ENCODE measurements around the gene SRA1.
"Not testable (repeated sequence)": the region's sequence is repeated elsewhere in the genome, so short reads cannot be mapped to it uniquely, and the experiment has no call there.

The SRA1 gene

DNA sequence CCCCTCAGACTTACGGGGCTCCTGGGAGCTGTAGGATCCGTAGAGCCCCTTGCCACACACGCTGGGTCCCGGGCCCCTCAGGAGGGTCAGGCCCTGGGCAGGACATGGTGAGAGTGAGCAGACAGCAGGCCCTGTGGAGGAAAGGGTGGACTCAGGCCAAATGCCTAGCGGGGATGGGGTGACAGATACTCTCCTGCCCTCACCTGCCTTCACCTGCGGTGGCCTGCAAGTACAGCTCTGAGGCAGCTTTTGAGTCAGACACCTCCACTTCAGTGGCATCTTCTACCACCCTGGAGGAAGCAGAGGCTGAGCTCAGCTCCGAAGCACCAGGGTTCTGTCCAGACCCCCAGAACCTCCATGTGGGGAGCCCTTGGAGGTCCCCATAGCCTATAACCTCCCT lies 33.6 kb upstream of the SRA1 start:
- no peak overlapping the region for H3K27ac ChIP-seq (ENCODE audit: low read depth, low read length, poor library complexity, severe bottlenecking)
- H3K4me3 ChIP-seq (ENCODE audit: low read depth, low read length, poor library complexity, severe bottlenecking): no peak overlapping the region
- TF ChIP-seq, protein P1, sequence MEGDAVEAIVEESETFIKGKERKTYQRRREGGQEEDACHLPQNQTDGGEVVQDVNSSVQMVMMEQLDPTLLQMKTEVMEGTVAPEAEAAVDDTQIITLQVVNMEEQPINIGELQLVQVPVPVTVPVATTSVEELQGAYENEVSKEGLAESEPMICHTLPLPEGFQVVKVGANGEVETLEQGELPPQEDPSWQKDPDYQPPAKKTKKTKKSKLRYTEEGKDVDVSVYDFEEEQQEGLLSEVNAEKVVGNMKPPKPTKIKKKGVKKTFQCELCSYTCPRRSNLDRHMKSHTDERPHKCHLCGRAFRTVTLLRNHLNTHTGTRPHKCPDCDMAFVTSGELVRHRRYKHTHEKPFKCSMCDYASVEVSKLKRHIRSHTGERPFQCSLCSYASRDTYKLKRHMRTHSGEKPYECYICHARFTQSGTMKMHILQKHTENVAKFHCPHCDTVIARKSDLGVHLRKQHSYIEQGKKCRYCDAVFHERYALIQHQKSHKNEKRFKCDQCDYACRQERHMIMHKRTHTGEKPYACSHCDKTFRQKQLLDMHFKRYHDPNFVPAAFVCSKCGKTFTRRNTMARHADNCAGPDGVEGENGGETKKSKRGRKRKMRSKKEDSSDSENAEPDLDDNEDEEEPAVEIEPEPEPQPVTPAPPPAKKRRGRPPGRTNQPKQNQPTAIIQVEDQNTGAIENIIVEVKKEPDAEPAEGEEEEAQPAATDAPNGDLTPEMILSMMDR (IDR thresholded peaks at IDR 0.05; ENCODE audit: low read length): no peak
- no peak for TF ChIP-seq EZH2 (IDR thresholded peaks at IDR 0.05; ENCODE audit: borderline replicate concordance, low read length)
- no peaks in the 10 kb centered on the region for H4K20me1 ChIP-seq (ENCODE audit: insufficient read depth, low read length)
- H2AFZ ChIP-seq (ENCODE audit: low read length): no peak overlapping the region
- no peaks in the 10 kb centered on the region for H3K9me2 ChIP-seq (ENCODE audit: low read depth, low read length)
- H3F3A ChIP-seq (ENCODE audit: insufficient read depth, low read length): no peaks in the 10 kb centered on the region
- no peak overlapping the region for H3K9ac ChIP-seq (ENCODE audit: low read length)
- H3K27me3 ChIP-seq (ENCODE audit: insufficient read depth, low read length): no peaks in the 10 kb centered on the region
- H3K36me3 ChIP-seq (ENCODE audit: insufficient read depth, low read length): no peaks in the 10 kb centered on the region
- no peaks in the 10 kb centered on the region for H3K79me2 ChIP-seq (ENCODE audit: insufficient read depth, low read length)
- H3K9me3 ChIP-seq (ENCODE audit: low read length): no peaks in the 10 kb centered on the region
- no peaks in the 10 kb centered on the region for H3K4me1 ChIP-seq (ENCODE audit: insufficient read depth, low read length, severe bottlenecking)
- no peak overlapping the region for H3K4me2 ChIP-seq (ENCODE audit: low read length)

DNA sequence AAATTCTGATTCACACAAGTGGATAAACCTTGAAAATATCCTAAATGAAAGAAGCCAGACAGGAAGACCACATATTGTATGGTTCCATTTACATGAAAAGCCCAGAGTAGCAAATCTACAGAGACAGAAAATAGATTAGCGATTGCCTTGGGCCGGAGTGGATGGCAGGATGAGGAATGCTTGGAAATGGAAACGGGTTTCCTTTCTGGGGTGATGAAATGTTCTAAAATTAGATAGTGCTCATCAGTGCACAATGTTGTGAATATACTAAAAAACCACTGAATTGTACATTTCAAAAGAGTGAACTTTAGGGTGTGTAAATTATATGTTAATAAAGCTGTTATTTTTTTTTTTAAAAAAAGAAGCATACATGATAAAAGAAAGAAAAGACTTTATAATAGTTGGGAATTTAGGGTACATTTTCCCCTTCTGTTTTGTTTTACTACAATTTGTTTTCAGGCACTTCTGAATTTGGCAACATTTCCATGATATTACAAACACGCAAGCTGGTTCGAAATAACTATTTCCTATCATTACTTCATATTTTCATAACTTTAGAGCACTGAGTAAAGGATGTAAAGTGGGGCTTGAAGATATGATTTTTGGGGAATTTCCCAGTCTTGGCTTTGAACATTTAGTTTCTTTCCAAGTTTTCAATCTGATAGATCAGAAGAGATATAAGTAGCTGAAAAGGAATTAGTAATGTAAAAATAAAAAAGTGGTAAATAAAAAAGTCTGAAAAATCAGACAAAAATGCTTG lies 31.2 kb upstream of the SRA1 start:
- no peak overlapping the region for H3K4me2 ChIP-seq (ENCODE audit: low read length)
- H3K79me2 ChIP-seq (ENCODE audit: insufficient read depth, low read length): no peaks in the 10 kb centered on the region
- no peak overlapping the region for H3K27ac ChIP-seq (ENCODE audit: low read depth, low read length, poor library complexity, severe bottlenecking)
- no peak overlapping the region for H3K9ac ChIP-seq (ENCODE audit: low read length)
- H4K20me1 ChIP-seq (ENCODE audit: insufficient read depth, low read length): no peaks in the 10 kb centered on the region
- no peak overlapping the region for H2AFZ ChIP-seq (ENCODE audit: low read length)
- H3K36me3 ChIP-seq (ENCODE audit: insufficient read depth, low read length): no peaks in the 10 kb centered on the region
- no peaks in the 10 kb centered on the region for H3K4me1 ChIP-seq (ENCODE audit: insufficient read depth, low read length, severe bottlenecking)
- H3K9me3 ChIP-seq (ENCODE audit: low read length): no peaks in the 10 kb centered on the region
- H3F3A ChIP-seq (ENCODE audit: insufficient read depth, low read length): no peaks in the 10 kb centered on the region
- no peak overlapping the region for H3K4me3 ChIP-seq (ENCODE audit: low read depth, low read length, poor library complexity, severe bottlenecking)
- H3K27me3 ChIP-seq (ENCODE audit: insufficient read depth, low read length): no peaks in the 10 kb centered on the region
- H3K9me2 ChIP-seq (ENCODE audit: low read depth, low read length): no peaks in the 10 kb centered on the region
- TF ChIP-seq, protein P1 (IDR thresholded peaks at IDR 0.05; ENCODE audit: low read length): no peak
- TF ChIP-seq EZH2 (IDR thresholded peaks at IDR 0.05; ENCODE audit: borderline replicate concordance, low read length): no peak

DNA sequence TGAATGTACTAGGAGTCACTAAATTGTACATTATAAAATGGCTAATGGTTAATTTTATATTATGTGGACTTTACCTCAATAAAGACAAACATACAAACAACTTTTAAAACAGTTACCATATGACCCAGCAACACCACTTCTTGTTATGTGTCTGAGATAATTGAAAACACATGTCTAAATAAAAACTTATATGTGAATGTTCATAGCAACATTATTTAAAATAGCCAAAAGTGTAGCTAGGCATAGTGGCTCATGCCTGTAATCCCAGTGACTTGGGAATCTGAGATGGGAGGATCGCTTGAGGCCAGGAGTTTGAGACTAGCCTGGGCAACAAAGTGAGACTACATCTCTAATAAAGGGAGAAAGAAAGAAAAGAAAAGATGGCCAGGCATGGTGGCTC lies 30.2 kb upstream of the SRA1 start:
- Histone ChIP-seq H3K79me2 (ENCODE audit: insufficient read depth, low read length) (no peaks in the 10 kb centered on the region), H4K20me1 (ENCODE audit: insufficient read depth, low read length) (no peaks in the 10 kb centered on the region), H3K9me2 (ENCODE audit: low read depth, low read length) (no peaks in the 10 kb centered on the region), H3K4me2 (ENCODE audit: low read length) (no peak overlapping the region), H3K27ac (ENCODE audit: low read depth, low read length, poor library complexity, severe bottlenecking) (no peak overlapping the region), H3K4me3 (ENCODE audit: low read depth, low read length, poor library complexity, severe bottlenecking) (no peak overlapping the region), H3K4me1 (ENCODE audit: insufficient read depth, low read length, severe bottlenecking) (no peaks in the 10 kb centered on the region), H3K9me3 (ENCODE audit: low read length) (no peaks in the 10 kb centered on the region), H3F3A (ENCODE audit: insufficient read depth, low read length) (no peaks in the 10 kb centered on the region), H3K27me3 (ENCODE audit: insufficient read depth, low read length) (no peaks in the 10 kb centered on the region), H3K9ac (ENCODE audit: low read length) (no peak overlapping the region), H3K36me3 (ENCODE audit: insufficient read depth, low read length) (no peaks in the 10 kb centered on the region), H2AFZ (ENCODE audit: low read length) (no peak overlapping the region)
- TF ChIP-seq, protein P1 (IDR thresholded peaks at IDR 0.05; ENCODE audit: low read length): no peak
- TF ChIP-seq EZH2 (IDR thresholded peaks at IDR 0.05; ENCODE audit: borderline replicate concordance, low read length): no peak

DNA sequence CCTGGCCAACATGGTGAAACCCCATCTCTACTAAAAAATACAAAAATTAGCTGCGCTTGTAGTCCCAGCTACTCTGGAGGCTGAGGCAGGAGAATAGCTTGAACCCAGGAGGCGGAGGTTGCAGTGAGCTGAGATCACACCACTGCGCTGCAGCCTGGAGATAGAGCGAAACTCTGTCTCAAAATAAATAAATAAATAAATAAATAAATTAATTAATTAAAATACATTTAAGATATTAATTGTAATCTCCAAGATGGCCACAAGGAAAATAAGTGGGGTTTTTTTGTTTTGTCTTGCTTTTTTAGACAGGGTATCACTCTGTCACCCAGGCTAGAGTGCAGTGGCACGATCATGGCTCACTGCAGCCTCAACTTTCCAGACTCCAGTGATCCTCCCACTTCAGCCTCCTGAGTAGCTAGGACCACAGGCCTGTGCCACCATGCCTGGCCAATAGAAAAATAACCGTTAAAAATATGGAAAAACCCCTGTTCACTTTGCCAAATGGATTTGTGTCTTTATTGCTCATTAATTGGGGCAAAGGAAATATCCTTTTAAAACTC lies 22.0 kb upstream of the SRA1 start:
- H2AFZ ChIP-seq (ENCODE audit: low read length); H3K36me3 ChIP-seq (ENCODE audit: insufficient read depth, low read length); H3K9ac ChIP-seq (ENCODE audit: low read length); H3F3A ChIP-seq (ENCODE audit: insufficient read depth, low read length); H3K4me2 ChIP-seq (ENCODE audit: low read length); H4K20me1 ChIP-seq (ENCODE audit: insufficient read depth, low read length); H3K4me1 ChIP-seq (ENCODE audit: insufficient read depth, low read length, severe bottlenecking); H3K27me3 ChIP-seq (ENCODE audit: insufficient read depth, low read length); H3K9me3 ChIP-seq (ENCODE audit: low read length); H3K4me3 ChIP-seq (ENCODE audit: low read depth, low read length, poor library complexity, severe bottlenecking); H3K27ac ChIP-seq (ENCODE audit: low read depth, low read length, poor library complexity, severe bottlenecking); H3K79me2 ChIP-seq (ENCODE audit: insufficient read depth, low read length); H3K9me2 ChIP-seq (ENCODE audit: low read depth, low read length): not testable (repeated sequence)

Data from OCI-LY1 (cell line).